ENCODE results near the gene DHX9. TPM values are rescaled to one million over a fixed set of nuclear protein-coding genes. Genes with fewer than 3 reads are reported as not detected.

Gene DHX9
- total RNA-seq, 1 experiment from 2014 or later: 384 TPM

DNA sequence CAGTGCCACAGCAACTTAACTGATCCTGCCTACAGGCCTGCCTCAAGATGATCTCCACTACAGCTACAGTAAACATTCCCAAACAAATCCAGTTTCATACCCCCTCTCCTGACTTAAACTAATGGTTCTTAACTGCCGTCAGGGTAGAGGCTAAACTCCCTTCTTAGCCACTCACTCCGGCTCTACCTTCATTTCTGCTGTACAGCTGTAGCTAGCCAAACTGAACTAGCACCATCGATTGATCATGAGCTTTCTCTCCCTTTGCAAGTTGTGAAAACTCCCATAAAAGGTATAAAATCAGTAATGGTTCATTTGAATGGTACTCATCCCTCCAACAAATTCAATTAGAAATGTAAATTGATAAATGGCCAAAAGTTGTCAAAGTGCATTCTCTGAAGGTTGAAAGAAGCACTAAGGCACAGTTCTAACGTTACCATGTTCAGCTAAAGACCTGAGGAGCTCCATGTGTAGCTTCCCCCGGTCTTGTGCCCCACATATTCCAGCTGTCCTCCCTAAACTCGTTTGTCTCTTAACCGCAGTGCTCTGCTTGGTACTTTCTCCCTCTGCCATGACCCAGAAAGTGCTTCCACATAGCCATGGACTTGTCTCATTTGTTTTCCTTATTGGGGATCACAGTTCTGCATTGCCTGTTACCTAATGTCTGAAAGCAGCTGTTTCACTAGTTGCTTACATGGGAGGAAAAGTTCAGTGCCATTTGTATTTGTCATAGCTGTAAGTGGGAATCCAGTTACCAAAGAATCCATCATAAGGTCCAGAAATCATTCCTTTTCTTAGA lies 49.8 kb downstream of the DHX9 start:
- Histone ChIP-seq H3K9me3 (ENCODE audit: low read depth, low read length, poor library complexity, severe bottlenecking) (no peaks in the 10 kb centered on the region), H3K4me3 (ENCODE audit: low read depth, low read length, poor library complexity, severe bottlenecking) (no peak overlapping the region), H3K27me3 (replicated peaks; ENCODE audit: insufficient read depth, low read depth, low read length, poor library complexity) (no peaks in the 10 kb centered on the region), H3K27ac (ENCODE audit: low read depth, low read length, poor library complexity, severe bottlenecking) (peak overlapping the region; percentile 33), H3K36me3 (ENCODE audit: insufficient read depth, low read length, poor library complexity, severe bottlenecking) (peaks cover 49% of the 10 kb centered on the region), H3K4me1 (ENCODE audit: insufficient read depth, low read length, poor library complexity, severe bottlenecking) (no peaks in the 10 kb centered on the region)
- BruUV-seq (replicated peaks): no TSS peak
- intact Hi-C loops (cut with micrococcal nuclease; ENCODE audit: unreplicated experiment): no loop called here
- no peak for DNase-seq (ENCODE audit: low spot score)
- ChIA-PET POLR2A (ENCODE audit: low non-redundant PET) (no interaction called here), CTCF (interaction anchor here (1.2 kb wide), 1 partner anchor 339 kb away, joined by 4 read pairs; no protein-coding TSS in a partner anchor)
- TF ChIP-seq EZH2 (IDR thresholded peaks at IDR 0.05; ENCODE audit: borderline replicate concordance, low read depth, low read length, poor library complexity, severe bottlenecking): no peak
- no peak for TF ChIP-seq CTCF (conservative IDR thresholded peaks at IDR 0.05; ENCODE audit: low read depth, low read length)

- Histone ChIP-seq H3K9me3 (ENCODE audit: low read depth, low read length, poor library complexity, severe bottlenecking) (peaks cover 3% of the 10 kb centered on the region), H3K4me1 (ENCODE audit: insufficient read depth, low read length, poor library complexity, severe bottlenecking) (no peaks in the 10 kb centered on the region), H3K4me3 (ENCODE audit: low read depth, low read length, poor library complexity, severe bottlenecking) (no peak overlapping the region), H3K27ac (ENCODE audit: low read depth, low read length, poor library complexity, severe bottlenecking) (no peak overlapping the region), H3K27me3 (replicated peaks; ENCODE audit: insufficient read depth, low read depth, low read length, poor library complexity) (no peaks in the 10 kb centered on the region), H3K36me3 (ENCODE audit: insufficient read depth, low read length, poor library complexity, severe bottlenecking) (peaks cover 39% of the 10 kb centered on the region)
- POLR2A ChIA-PET (ENCODE audit: low non-redundant PET): no interaction called here
- CTCF ChIA-PET: no interaction called here
- TF ChIP-seq EZH2 (IDR thresholded peaks at IDR 0.05; ENCODE audit: borderline replicate concordance, low read depth, low read length, poor library complexity, severe bottlenecking): no peak
- no peak for TF ChIP-seq CTCF (conservative IDR thresholded peaks at IDR 0.05; ENCODE audit: low read depth, low read length)
- intact Hi-C loops (cut with micrococcal nuclease; ENCODE audit: unreplicated experiment): no loop called here
- DNase-seq (ENCODE audit: low spot score): no peak
- no TSS peak for BruUV-seq (replicated peaks)
These were observed 50.9 kb downstream of the DHX9 start for GRCh38 chr1:182889997-182890396.

GRCh38 chr1:182890927-182891610 lies 51.9 kb downstream of the DHX9 start:
- CTCF ChIA-PET: no interaction called here
- intact Hi-C loops (cut with micrococcal nuclease; ENCODE audit: unreplicated experiment): no loop called here

More at GRCh38 chr1:182890927-182891610, 51.9 kb downstream of the DHX9 start:
- TF ChIP-seq EZH2 (IDR thresholded peaks at IDR 0.05; ENCODE audit: borderline replicate concordance, low read depth, low read length, poor library complexity, severe bottlenecking) (no peak), CTCF (conservative IDR thresholded peaks at IDR 0.05; ENCODE audit: low read depth, low read length) (no peak)
- Histone ChIP-seq H3K4me3 (ENCODE audit: low read depth, low read length, poor library complexity, severe bottlenecking) (no peak overlapping the region), H3K9me3 (ENCODE audit: low read depth, low read length, poor library complexity, severe bottlenecking) (peaks cover 3% of the 10 kb centered on the region), H3K27ac (ENCODE audit: low read depth, low read length, poor library complexity, severe bottlenecking) (no peak overlapping the region), H3K36me3 (ENCODE audit: insufficient read depth, low read length, poor library complexity, severe bottlenecking) (peaks cover 29% of the 10 kb centered on the region), H3K27me3 (replicated peaks; ENCODE audit: insufficient read depth, low read depth, low read length, poor library complexity) (no peaks in the 10 kb centered on the region), H3K4me1 (ENCODE audit: insufficient read depth, low read length, poor library complexity, severe bottlenecking) (no peaks in the 10 kb centered on the region)
- DNase-seq (ENCODE audit: low spot score): no peak
- no TSS peak for BruUV-seq (replicated peaks)
- POLR2A ChIA-PET (ENCODE audit: low non-redundant PET): no interaction called here
